ENCODE results near the gene CLSTN1. TPM values are rescaled to one million over a fixed set of nuclear protein-coding genes. Genes with fewer than 3 reads are reported as not detected.
"Not testable (repeated sequence)": the region's sequence is repeated elsewhere in the genome, so short reads cannot be mapped to it uniquely, and the experiment has no call there.

Gene CLSTN1
- total RNA-seq, 1 experiment from 2014 or later = 72.2 TPM

GRCh38 chr1:9716404-9717192 lies 107.2 kb downstream of the CLSTN1 start:
- no peak for DNase-seq (ENCODE audit: low read depth)

- DNase-seq (ENCODE audit: low read depth) = no peak
Observed at GRCh38 chr1:9715536-9716226, 108.1 kb downstream of the CLSTN1 start.

- no peak for DNase-seq (ENCODE audit: low read depth)
Observed at GRCh38 chr1:9714257-9714718, 109.5 kb downstream of the CLSTN1 start.

GRCh38 chr1:9712767-9713166 lies 111.0 kb downstream of the CLSTN1 start:
- not testable (repeated sequence) for DNase-seq (ENCODE audit: low read depth)

GRCh38 chr1:9711466-9712020 lies 112.2 kb downstream of the CLSTN1 start:
- DNase-seq (ENCODE audit: low read depth) = no peak

GRCh38 chr1:9710037-9710436 lies 113.7 kb downstream of the CLSTN1 start:
- no peak for DNase-seq (ENCODE audit: low read depth)

- no peak for DNase-seq (ENCODE audit: low read depth)
Observed at GRCh38 chr1:9706178-9706577, 117.6 kb downstream of the CLSTN1 start.

GRCh38 chr1:9705337-9706093 lies 118.2 kb downstream of the CLSTN1 start:
- peak; percentile 51 for DNase-seq (ENCODE audit: low read depth)

- DNase-seq (ENCODE audit: low read depth) = no peak
Observed at GRCh38 chr1:9703681-9704080, 120.1 kb downstream of the CLSTN1 start.

- no peak for DNase-seq (ENCODE audit: low read depth)
Observed at GRCh38 chr1:9703165-9703509, 120.6 kb downstream of the CLSTN1 start.

GRCh38 chr1:9701665-9702064 lies 122.1 kb downstream of the CLSTN1 start:
- DNase-seq (ENCODE audit: low read depth) = no peak

GRCh38 chr1:9700340-9700739 lies 123.4 kb downstream of the CLSTN1 start:
- peak; percentile 96 for DNase-seq (ENCODE audit: low read depth)

- no peak for DNase-seq (ENCODE audit: low read depth)
Observed at GRCh38 chr1:9699361-9699760, 124.4 kb downstream of the CLSTN1 start.

- no peak for DNase-seq (ENCODE audit: low read depth)
Observed at GRCh38 chr1:9696793-9697192, 127.0 kb downstream of the CLSTN1 start.

GRCh38 chr1:9691691-9692090 lies 132.1 kb downstream of the CLSTN1 start:
- no peak for DNase-seq (ENCODE audit: low read depth)

GRCh38 chr1:9691108-9691445 lies 132.7 kb downstream of the CLSTN1 start:
- DNase-seq (ENCODE audit: low read depth) = peak; percentile 71

- DNase-seq (ENCODE audit: low read depth) = no peak
Observed at GRCh38 chr1:9690440-9691107, 133.2 kb downstream of the CLSTN1 start.

- DNase-seq (ENCODE audit: low read depth) = peak; percentile 42
Observed at GRCh38 chr1:9689971-9690381, 133.8 kb downstream of the CLSTN1 start.

GRCh38 chr1:9689011-9689706 lies 134.6 kb downstream of the CLSTN1 start:
- DNase-seq (ENCODE audit: low read depth) = peak; percentile 59

GRCh38 chr1:9688599-9688998 lies 135.2 kb downstream of the CLSTN1 start:
- DNase-seq (ENCODE audit: low read depth) = no peak

Data from HT1080 (cell line).